Uterus (tissue), 4 donors: ENCODE results near the gene MCTP1. TPM values are rescaled to one million over a fixed set of nuclear protein-coding genes. Genes with fewer than 3 reads are reported as not detected.

ENCODE experiments used
- DNase-seq, 2 donors: peaks; one replicate each; pipeline ENCODE4 v3.0.0-alpha.2; 2019 to 2020
- H3K27ac ChIP-seq, 2 donors: fragments of 200-600 bp; sonication (generic); 1 replicate in 1 of 2; 2 replicates in 1 of 2; pipeline ENCODE4 v1.5.1; 2016 to 2018
- H3K27me3 ChIP-seq, 2 donors: fragments of 200-600 bp; sonication (generic); one replicate each; pipeline ENCODE4 v1.5.1; 2018 to 2019; ENCODE audit warnings: control low read depth in 1 of 2
- H3K36me3 ChIP-seq, 2 donors: fragments of 200-600 bp; sonication (generic); one replicate each; pipeline ENCODE4 v1.5.1; 2019; ENCODE audit warnings: control low read depth in 1 of 2
- H3K4me1 ChIP-seq, 2 donors: fragments of 200-600 bp; sonication (generic); one replicate each; pipeline ENCODE4 v1.5.1; 2018 to 2019; ENCODE audit warnings: control low read depth in 1 of 2
- H3K4me3 ChIP-seq, 2 donors: fragments of 200-600 bp; sonication (generic); 1 replicate in 1 of 2; 2 replicates in 1 of 2; pipeline ENCODE4 v1.5.1; 2018 to 2019; ENCODE audit warnings: mild to moderate bottlenecking in 1 of 2
- H3K9me3 ChIP-seq, 2 donors: fragments of 200-600 bp; sonication (generic); one replicate each; pipeline ENCODE4 v1.5.1; 2019; ENCODE audit warnings: control low read depth in 1 of 2
- CTCF ChIP-seq, 4 experiments: fragments of 200-600 bp in 2 of 4; fragments of 450-650 bp in 2 of 4; sonication (generic) in 2 of 4; IDR thresholded peaks; one replicate each; pipeline ENCODE4 v1.5.1; 2016 to 2019; ENCODE audit warnings: antibody characterized with exemption in 4 of 4, mild to moderate bottlenecking in 2 of 4, moderate library complexity in 1 of 4
- POLR2A ChIP-seq, 2 donors: fragments of 450-650 bp; IDR thresholded peaks; one replicate each; pipeline ENCODE4 v1.6.1; 2016; ENCODE audit warnings: antibody characterized with exemption in 2 of 2, mild to moderate bottlenecking in 1 of 2, moderate library complexity in 1 of 2
- intact Hi-C: fragments of 100-400 bp; cut with DNase I; formaldehyde crosslinking; loops from one replicate; pipeline ENCODE4 v1.15.1; 2023; ENCODE audit warnings: low total_unique reads
- total RNA-seq, 4 donors: library from RNA; depleted of rRNA in 3 of 4; stranded (reverse); fragments of >200 nt in 3 of 4; gene quantifications; one replicate each; pipeline versions ENCODE4 v1.1.0 to v1.2.4, GENCODE V29; 2014 to 2023
- donor health status: DM: yes; HTN: yes; CAD: no.

Gene MCTP1
- total RNA-seq, 4 donors from 2014 or later: 25.3 to 114 (median 27.6) TPM

GRCh38 chr5:95224701-95225459 is 60.0 kb downstream of the MCTP1 start:
- H3K4me3 ChIP-seq: no peak overlapping the region
- H3K36me3 ChIP-seq: no peaks in the 10 kb centered on the region
- intact Hi-C loops: no loop called here
- TF ChIP-seq CTCF (IDR thresholded peaks at IDR 0.05): no peak
- TF ChIP-seq POLR2A (IDR thresholded peaks at IDR 0.05): no peak
- H3K4me1 ChIP-seq: no peaks in the 10 kb centered on the region
- H3K9me3 ChIP-seq: no peaks in the 10 kb centered on the region
- H3K27me3 ChIP-seq: no peaks in the 10 kb centered on the region
- no peak overlapping the region for H3K27ac ChIP-seq
- no peak for DNase-seq

- no peaks in the 10 kb centered on the region for H3K36me3 ChIP-seq
- intact Hi-C loops: no loop called here
- H3K27me3 ChIP-seq: no peaks in the 10 kb centered on the region
- no peaks in the 10 kb centered on the region for H3K4me1 ChIP-seq
- DNase-seq: no peak
- no peaks in the 10 kb centered on the region for H3K9me3 ChIP-seq
- H3K4me3 ChIP-seq: no peak overlapping the region
- TF ChIP-seq POLR2A (IDR thresholded peaks at IDR 0.05) (no peak), CTCF (IDR thresholded peaks at IDR 0.05) (no peak)
- H3K27ac ChIP-seq: no peak overlapping the region
Observed at GRCh38 chr5:95223566-95224258, 61.2 kb downstream of the MCTP1 start.

- Histone ChIP-seq H3K4me3 (no peak overlapping the region), H3K9me3 (no peaks in the 10 kb centered on the region), H3K4me1 (no peaks in the 10 kb centered on the region), H3K27ac (no peak overlapping the region), H3K36me3 (no peaks in the 10 kb centered on the region), H3K27me3 (no peaks in the 10 kb centered on the region)
- TF ChIP-seq POLR2A (IDR thresholded peaks at IDR 0.05): no peak
- TF ChIP-seq CTCF (IDR thresholded peaks at IDR 0.05): no peak
- intact Hi-C loops: no loop called here
- DNase-seq: no peak
Observed at GRCh38 chr5:95222836-95223235, 62.1 kb downstream of the MCTP1 start.

DNA sequence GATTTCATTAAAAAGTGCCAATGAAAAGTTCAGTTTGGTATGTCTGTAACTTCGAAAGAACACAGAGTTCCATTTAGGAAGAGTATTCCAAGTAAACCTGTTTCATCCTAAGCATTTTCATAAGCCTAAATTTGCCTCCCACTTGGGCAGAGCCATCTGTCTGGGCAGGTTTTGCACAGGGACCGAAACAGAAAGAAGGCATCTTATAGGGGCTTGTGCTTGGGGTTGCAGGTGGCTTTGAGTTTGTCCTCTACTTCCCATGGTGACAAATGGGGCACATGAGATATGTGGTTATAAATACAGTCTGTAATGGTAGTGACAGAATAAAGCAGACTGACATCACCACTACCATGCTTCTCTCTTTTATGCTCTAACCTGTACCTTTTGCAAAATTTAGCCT is 63.7 kb downstream of the MCTP1 start:
- DNase-seq: no peak
- H3K4me3 ChIP-seq: no peak overlapping the region
- H3K36me3 ChIP-seq: no peaks in the 10 kb centered on the region
- intact Hi-C loops: no loop called here
- no peaks in the 10 kb centered on the region for H3K4me1 ChIP-seq
- TF ChIP-seq CTCF (IDR thresholded peaks at IDR 0.05) (no peak), POLR2A (IDR thresholded peaks at IDR 0.05) (no peak)
- H3K9me3 ChIP-seq: no peaks in the 10 kb centered on the region
- H3K27me3 ChIP-seq: no peaks in the 10 kb centered on the region
- H3K27ac ChIP-seq: no peak overlapping the region

DNA sequence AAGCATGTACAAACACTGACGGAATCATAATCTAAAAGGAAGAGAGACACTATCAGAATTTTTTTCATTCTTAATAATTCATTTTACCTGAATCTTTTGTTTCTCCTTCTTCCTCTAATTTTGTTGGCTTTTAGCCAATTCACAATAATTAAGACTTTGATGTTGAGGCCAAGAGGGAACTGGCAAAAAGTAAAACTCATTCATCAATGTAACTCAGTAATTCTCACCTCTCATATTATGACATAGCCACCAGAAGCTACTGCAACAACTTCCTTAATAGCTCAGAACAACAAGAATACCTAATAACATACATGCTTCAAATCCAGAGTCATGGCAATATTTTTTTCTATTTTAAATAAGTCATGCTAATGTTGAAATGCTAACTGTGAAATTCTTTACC is 64.5 kb downstream of the MCTP1 start:
- no peak overlapping the region for H3K4me3 ChIP-seq
- no peaks in the 10 kb centered on the region for H3K9me3 ChIP-seq
- H3K4me1 ChIP-seq: no peaks in the 10 kb centered on the region
- intact Hi-C loops: no loop called here
- H3K27ac ChIP-seq: no peak overlapping the region
- no peak for DNase-seq
- no peaks in the 10 kb centered on the region for H3K36me3 ChIP-seq
- H3K27me3 ChIP-seq: no peaks in the 10 kb centered on the region
- no peak for TF ChIP-seq CTCF (IDR thresholded peaks at IDR 0.05)
- TF ChIP-seq POLR2A (IDR thresholded peaks at IDR 0.05): no peak
